NCI-H1930 (cell line): ENCODE measurements around the gene SERPINA3.
"Not testable (repeated sequence)": the region's sequence is repeated elsewhere in the genome, so short reads cannot be mapped to it uniquely, and the experiment has no call there.

Experiments
- DNase-seq, 2 experiments: peaks; one replicate each; lab custom pipeline; 2025; lab: John Stamatoyannopoulos, UW

Gene SERPINA3

DNA sequence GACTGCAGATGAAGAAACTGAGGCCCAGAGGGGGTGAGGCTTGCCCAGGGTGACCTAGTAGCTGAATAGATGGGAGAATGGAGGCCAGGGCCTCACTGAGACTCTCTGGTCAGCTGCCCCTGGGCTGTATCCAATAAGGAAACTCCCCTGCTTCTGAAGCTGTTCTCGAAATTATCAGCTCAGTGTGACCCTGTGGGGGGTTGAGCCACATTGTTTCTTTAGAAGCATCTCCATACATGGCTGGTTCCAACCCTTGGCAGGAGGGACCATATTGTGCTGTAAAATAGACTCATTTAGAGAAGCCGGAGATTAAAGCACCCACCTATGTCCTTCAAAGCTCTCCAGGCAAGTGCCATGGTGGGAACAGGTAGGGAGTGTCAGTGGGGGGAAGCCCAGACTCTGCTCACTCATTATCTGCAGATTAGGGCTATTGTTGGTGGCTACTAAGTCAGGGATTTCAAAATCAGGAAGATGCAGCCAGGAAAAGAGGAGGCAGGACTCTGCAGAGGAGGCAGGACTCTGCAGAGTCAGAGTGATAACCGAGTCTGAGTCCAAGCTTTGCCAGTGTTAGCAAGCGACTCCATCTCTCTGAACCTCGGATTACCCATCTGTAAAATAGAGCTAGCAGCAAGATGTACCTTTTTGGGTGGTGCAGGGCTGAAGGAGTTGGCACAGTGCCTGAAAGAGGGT is 27.5 kb upstream of the SERPINA3 start:
- DNase-seq: no peak

DNA sequence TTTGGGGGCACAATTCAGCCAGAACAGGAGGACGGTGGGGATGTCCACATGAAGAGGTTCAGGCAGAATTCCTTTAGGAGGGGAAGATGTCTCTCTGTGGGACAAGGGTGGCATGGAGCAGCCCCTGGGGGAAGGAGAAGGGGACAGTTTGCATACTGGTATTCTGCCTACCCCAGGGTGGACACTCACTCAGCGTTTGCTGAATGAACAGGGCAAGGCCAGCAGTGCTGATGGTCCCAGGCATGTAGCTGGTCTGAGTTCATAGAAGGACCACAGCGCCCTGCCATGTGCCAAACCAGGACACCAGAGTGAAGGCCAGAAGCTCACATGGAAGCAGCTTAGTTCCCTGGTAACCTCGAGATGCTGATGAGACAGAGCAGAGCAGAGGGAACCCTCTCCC is 25.6 kb upstream of the SERPINA3 start:
- DNase-seq: no peak

DNA sequence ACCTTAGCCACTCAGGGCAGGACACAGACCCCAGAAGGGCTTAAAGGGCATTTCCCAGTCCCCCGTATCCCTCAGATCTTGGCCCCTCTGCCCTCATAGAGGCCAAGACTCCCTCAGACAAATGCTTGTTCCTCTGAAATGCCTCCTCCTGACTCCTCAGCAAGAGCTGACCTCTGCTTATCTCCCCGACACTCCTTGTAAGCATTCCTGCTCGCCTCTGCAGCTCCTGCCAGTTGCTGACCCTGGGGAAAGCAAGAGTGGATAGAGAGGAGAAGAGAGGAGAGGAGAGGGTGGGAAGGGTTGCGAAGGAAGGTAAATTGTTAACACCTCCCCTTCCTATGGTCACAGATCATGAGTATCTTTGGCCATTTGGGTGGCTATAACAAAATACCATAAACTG is 23.9 kb upstream of the SERPINA3 start:
- no peak for DNase-seq

- DNase-seq: no peak
Measured at GRCh38 chr14:94591073-94591472, 21.1 kb upstream of the SERPINA3 start.

DNA sequence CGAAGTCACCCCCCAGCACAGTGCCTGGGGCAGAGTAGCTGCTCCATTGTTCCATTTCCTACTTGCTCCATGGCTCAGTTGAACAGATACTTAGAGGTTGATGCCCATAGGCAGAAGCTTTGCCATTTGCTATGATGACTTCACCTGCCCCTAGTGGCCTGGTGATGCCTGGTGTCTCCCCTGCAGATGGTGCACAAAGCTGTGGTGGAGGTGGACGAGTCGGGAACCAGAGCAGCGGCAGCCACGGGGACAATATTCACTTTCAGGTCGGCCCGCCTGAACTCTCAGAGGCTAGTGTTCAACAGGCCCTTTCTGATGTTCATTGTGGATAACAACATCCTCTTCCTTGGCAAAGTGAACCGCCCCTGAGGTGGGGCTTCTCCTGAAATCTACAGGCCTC is 20.3 kb upstream of the SERPINA3 start:
- DNase-seq: no peak

GRCh38 chr14:94592457-94592856 is 19.7 kb upstream of the SERPINA3 start:
- DNase-seq: no peak

GRCh38 chr14:94593376-94593748 is 18.8 kb upstream of the SERPINA3 start:
- DNase-seq: no peak

DNA sequence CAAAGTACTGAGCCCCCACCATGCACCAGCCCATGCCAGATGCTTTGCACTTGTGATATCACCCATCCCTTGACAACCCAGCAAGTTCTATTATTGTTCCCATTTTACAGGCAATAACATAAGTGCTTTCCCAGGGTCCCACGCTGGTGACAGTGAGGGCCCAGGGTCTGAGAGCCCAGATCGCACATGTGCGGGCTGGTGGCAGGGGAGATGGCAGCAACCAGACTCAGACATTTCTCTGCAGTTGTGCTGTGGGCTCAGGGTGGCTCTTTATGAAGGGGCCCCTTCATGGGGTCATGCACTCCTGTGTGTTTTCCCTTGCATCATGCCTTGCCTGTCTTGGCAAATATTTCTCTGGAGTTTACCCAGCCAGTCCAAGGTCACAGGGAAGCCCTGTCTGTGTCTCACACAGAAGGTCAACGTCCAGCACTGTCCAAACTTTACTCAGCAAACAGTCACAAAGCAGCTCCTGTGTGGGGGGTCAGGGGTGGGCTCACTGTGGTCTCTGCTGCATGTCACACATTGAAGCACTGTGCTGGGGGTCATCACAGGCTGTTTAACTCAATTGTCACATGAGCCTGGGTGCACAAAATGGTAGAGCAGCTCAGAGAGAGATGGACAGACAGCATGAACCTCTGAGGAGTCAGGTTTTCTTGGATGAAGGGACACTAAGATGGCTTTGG is 18.3 kb upstream of the SERPINA3 start:
- no peak for DNase-seq

- DNase-seq: no peak
Measured at GRCh38 chr14:94594441-94594840, 17.8 kb upstream of the SERPINA3 start.

DNA sequence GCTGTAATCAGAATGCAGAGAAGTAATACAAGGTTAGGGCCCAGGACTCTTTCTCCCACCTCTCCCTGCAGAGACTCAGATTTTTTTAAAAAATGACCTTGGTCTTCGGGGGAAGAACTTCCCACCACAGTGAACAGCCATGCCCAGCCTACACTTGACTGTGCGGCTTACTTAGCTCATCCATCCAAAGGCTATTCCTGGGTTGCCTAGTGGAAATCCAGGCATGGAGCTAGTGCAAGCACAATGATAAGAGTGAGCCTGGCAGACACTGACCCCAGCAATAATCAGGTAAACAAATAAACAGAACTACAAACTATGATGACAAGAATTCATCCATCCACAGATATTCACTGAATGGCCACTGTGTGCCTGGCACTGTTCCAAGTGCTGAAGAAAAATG is 16.3 kb upstream of the SERPINA3 start:
- no peak for DNase-seq

DNA sequence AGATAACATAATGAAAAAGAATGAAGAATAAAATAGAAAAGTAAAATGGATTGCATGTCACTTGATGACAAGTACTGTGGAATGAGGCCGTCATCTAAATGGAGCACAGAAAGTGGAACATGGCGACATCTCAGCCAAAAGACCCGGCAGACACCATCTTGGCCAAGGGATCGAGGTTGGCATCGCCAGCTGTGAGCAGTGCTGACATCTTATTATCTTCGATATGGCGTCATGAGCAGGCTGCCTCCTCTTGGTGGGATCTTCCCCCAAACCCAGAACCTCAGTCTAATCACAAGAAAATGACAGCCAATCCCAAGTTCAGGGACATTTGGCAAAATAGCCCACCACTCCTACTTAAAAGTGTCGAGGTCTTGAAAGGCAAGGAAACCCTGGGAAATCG is 15.8 kb upstream of the SERPINA3 start:
- DNase-seq: no peak

GRCh38 chr14:94597788-94598187 is 14.4 kb upstream of the SERPINA3 start:
- no peak for DNase-seq

- no peak for DNase-seq
Measured at GRCh38 chr14:94598506-94598815, 13.7 kb upstream of the SERPINA3 start.

DNA sequence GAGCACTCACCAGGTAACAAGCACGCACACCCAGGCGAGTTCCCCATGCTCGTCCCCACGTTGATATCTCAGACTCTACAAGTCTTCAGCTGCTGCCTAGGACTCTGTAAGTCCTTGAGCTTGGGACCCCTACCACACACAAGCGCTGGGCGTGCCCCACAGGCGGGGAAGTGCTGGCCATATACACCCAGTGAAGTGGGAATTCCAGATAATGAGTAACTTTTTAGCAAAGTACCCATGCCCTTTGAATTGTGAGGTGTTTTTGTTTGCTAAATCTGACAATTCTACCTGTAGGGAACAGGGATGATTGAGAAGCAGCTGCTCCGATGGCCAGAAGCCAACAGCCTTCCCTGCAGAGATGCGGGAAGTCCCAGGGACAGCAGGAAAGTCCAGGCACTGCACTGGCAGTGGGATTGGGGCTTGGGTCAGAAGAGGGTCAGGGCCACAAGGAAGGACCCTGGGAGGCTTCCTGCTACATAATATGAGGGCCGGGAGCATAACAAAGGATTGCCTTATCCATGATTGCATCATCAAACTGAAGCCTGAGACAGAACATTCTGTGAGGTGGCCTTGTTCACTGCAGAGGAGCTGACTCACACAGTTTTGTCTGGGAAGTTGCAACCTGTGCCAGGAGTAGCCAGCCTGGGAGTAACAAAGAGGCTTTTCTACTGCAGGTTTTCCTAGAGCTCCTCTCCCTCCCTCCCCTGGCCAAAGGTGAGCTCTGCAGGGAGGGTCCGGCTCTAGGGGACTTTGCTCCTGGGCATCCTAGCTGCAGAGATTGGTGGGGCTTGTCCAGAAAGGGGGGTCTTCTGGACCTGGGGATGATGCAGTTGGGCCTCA is 13.2 kb upstream of the SERPINA3 start:
- DNase-seq: no peak

DNA sequence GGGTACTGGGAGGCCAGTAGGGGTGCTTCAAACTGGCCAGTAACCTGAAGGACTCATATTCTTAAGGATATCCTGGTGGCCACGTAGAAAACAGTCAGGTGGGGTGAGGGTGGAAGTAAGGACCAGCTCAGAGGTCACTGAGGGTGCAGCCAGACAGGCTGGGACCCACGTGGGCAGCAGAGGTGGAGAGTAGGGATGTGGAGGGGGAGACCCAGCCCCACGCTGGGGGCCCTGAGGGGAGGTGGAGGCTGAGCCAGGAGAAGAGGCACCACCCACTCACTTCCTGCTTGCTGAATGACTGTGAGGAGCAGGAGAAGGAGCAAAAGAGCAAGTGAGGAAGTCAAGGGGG is 12.6 kb upstream of the SERPINA3 start:
- DNase-seq: no peak

GRCh38 chr14:94600148-94600545 is 12.0 kb upstream of the SERPINA3 start:
- no peak for DNase-seq

GRCh38 chr14:94601884-94602391 is 10.3 kb upstream of the SERPINA3 start:
- DNase-seq: no peak

GRCh38 chr14:94602722-94603121 is 9.5 kb upstream of the SERPINA3 start:
- DNase-seq: no peak

GRCh38 chr14:94605361-94605760 is 6.8 kb upstream of the SERPINA3 start:
- no peak for DNase-seq

GRCh38 chr14:94608966-94609365 is 3.2 kb upstream of the SERPINA3 start:
- not testable (repeated sequence) for DNase-seq

- DNase-seq: no peak
Measured at GRCh38 chr14:94611179-94611578, 1.0 kb upstream of the SERPINA3 start.

GRCh38 chr14:94612580-94613554 is 676 bp downstream of the SERPINA3 start:
- no peak for DNase-seq
